NB4 (cell line): ENCODE results near the gene LPGAT1.

Experiments used
- DNase-seq: peaks from one replicate; pipeline ENCODE4 v3.0.0; 2010; ENCODE audit warnings: low read depth
- H3K4me3 ChIP-seq: one replicate; pipeline ENCODE4 v1.5.1; 2011; ENCODE audit warnings: mild to moderate bottlenecking, low read depth, low read length, moderate library complexity
- MYC ChIP-seq: IDR thresholded peaks from 2 replicates; pipeline ENCODE4 v1.6.1; 2011; ENCODE audit warnings: low read depth, low read length
- POLR2A ChIP-seq: IDR thresholded peaks from 2 replicates; pipeline ENCODE4 v1.6.1; 2011; ENCODE audit warnings: mild to moderate bottlenecking; ENCODE audit not compliant: insufficient read length; ENCODE audit errors: extremely low read depth
- TF ChIP-seq, protein P1 (sequence below): IDR thresholded peaks from one replicate; pipeline ENCODE4 v1.5.1; 2012; ENCODE audit warnings: low read depth, low read length
- TF ChIP-seq, protein P2 (sequence below): IDR thresholded peaks from 2 replicates; pipeline ENCODE4 v1.6.1; 2011; ENCODE audit warnings: low read depth, low read length

Gene LPGAT1

DNA sequence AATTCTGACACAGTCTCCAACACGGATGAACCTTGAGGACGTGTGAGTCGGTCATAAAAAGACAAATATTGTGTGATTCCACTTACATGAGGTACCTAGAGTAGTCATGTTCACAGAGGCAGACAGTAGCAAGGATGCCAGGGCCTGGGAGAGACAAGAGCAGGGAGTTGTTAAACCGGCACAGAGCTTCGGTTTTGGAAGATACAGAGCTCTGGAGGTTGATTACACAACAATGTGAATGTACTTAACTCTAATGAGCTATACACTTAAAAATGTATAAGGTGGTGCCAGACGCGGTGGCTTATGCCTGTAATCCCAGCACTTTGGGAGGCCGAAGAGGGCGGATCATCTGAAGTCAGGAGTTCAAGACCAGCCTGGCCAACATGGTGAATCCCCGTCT, 117.3 kb downstream of the LPGAT1 start:
- TF ChIP-seq, protein P1, sequence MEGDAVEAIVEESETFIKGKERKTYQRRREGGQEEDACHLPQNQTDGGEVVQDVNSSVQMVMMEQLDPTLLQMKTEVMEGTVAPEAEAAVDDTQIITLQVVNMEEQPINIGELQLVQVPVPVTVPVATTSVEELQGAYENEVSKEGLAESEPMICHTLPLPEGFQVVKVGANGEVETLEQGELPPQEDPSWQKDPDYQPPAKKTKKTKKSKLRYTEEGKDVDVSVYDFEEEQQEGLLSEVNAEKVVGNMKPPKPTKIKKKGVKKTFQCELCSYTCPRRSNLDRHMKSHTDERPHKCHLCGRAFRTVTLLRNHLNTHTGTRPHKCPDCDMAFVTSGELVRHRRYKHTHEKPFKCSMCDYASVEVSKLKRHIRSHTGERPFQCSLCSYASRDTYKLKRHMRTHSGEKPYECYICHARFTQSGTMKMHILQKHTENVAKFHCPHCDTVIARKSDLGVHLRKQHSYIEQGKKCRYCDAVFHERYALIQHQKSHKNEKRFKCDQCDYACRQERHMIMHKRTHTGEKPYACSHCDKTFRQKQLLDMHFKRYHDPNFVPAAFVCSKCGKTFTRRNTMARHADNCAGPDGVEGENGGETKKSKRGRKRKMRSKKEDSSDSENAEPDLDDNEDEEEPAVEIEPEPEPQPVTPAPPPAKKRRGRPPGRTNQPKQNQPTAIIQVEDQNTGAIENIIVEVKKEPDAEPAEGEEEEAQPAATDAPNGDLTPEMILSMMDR = no peak
- TF ChIP-seq, protein P2, sequence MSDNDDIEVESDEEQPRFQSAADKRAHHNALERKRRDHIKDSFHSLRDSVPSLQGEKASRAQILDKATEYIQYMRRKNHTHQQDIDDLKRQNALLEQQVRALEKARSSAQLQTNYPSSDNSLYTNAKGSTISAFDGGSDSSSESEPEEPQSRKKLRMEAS = no peak
- no peak for TF ChIP-seq MYC
- TF ChIP-seq POLR2A = no peak
- no peak for DNase-seq
- H3K4me3 ChIP-seq = no peak overlapping the region

DNA sequence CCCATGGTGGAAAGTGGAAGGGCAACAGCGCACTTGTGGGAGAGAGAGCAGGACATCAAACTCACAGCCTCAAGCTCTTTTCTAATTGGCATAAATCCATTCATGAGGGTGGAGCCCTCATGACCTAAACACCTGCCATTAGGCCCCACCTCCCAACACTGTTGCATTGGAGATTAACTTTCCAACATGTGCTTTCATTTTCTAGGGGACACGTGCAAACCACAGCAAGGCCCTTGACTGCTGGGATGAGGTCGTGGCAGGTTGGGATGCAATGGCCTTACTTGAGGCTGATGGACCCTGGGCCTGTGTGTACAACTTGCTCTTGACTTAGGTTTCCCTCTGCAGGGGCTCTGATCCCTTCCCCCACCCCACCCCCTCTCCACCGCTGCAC, 119.3 kb downstream of the LPGAT1 start:
- H3K4me3 ChIP-seq = no peak overlapping the region
- peak; percentile 45 for DNase-seq
- TF ChIP-seq POLR2A (no peak), MYC (no peak)
- TF ChIP-seq, protein P2 = no peak
- TF ChIP-seq, protein P1 = no peak

DNA sequence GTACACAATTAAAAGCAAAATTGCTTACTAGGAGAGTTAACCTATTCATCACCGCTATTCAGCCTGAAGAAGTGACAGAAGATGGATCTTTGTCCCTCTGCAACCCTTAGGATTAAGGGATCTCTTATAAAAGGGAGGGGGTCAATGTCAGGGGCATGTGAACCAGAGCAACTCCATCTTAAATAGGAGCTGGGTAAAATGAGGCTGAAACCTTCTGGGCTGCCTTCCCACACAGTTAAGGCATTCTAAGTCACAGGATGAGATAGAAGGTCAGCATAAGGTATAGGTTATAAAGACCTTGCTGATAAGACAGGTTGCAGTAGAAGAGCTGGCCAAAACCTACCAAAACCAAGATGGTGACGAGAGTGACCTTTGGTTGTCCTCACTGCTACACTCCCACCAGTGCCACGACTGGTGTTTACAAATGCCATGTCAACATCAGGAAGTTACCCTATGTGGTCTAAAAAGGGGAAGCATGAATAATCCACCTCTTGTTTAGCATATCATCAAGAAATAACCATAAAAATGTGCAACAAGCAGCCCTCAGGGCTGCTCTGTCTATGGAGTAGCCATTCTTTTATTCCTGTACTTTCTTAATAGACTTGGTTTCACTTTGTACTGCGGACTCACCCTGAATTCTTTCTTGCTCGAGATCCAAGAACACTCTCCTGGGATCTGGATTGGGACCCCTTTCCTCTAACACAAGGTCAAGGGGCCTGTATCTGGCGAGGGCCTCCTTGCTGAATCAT, 119.8 kb downstream of the LPGAT1 start:
- TF ChIP-seq MYC (no peak), POLR2A (no peak)
- TF ChIP-seq, protein P1 = no peak
- DNase-seq = peak; percentile 76
- no peak overlapping the region for H3K4me3 ChIP-seq

DNA sequence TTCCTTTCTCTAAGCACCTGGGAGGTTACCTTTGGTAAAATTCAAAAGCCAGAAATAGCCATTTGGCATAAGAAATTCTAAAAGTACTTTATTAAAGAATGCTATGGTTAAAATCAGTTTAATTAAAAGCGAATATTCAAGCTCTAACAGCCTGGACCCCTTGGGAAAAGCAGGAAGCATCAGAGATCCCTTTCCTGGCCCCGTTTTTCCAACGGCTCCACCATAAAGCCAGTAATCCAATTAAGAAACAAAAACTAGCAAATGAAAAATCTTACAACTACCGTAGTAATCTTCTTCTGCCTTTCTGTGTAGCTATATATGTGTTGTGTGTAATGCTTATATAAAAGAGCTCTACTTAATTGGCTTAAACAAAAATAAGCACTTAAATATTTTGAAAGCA, 121.6 kb downstream of the LPGAT1 start:
- H3K4me3 ChIP-seq = no peak overlapping the region
- TF ChIP-seq, protein P2 = no peak
- TF ChIP-seq POLR2A (no peak), MYC (no peak)
- TF ChIP-seq, protein P1 = no peak
- DNase-seq = no peak

DNA sequence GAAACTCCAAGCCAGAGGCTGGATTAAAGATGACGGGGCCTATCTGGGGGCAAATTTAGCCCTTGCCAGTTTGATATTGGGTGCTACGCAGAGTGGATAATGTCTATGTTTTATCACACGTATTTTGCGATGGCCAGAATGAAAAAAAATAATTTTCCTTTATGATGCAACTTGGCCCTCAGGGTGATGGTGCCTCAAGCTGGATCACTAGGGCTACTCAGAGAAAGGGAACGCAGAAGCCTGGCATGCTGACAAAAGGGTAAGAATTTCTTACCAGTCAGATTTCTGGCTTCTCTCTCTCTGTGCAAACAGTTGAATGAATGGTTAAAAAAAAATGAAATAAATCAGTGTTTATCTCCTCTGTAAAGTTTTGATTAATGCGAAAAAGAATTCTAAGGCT, 122.6 kb downstream of the LPGAT1 start:
- no peak for TF ChIP-seq POLR2A
- TF ChIP-seq, protein P1 = no peak
- TF ChIP-seq, protein P2 = no peak
- TF ChIP-seq MYC = no peak
- DNase-seq = no peak
- H3K4me3 ChIP-seq = no peak overlapping the region
